Peyer's patch (tissue), 4 donors: ENCODE results near the gene EPAS1.

Experiments used
- POLR2A ChIP-seq, 2 donors: fragments of 450-650 bp; IDR thresholded peaks; one replicate each; pipeline ENCODE4 v1.5.1; 2017; ENCODE audit warnings: antibody characterized with exemption in 2 of 2, mild to moderate bottlenecking in 2 of 2, moderate library complexity in 2 of 2
- TF ChIP-seq, protein P1 (sequence below), 6 experiments: fragments of 450-650 bp in 4 of 6; fragments of 200-600 bp in 2 of 6; sonication (generic) in 1 of 6; IDR thresholded peaks; one replicate each; pipeline ENCODE4 v1.5.1; 2017 to 2019; ENCODE audit warnings: antibody characterized with exemption in 6 of 6, mild to moderate bottlenecking in 3 of 6, moderate library complexity in 1 of 6

DNA sequence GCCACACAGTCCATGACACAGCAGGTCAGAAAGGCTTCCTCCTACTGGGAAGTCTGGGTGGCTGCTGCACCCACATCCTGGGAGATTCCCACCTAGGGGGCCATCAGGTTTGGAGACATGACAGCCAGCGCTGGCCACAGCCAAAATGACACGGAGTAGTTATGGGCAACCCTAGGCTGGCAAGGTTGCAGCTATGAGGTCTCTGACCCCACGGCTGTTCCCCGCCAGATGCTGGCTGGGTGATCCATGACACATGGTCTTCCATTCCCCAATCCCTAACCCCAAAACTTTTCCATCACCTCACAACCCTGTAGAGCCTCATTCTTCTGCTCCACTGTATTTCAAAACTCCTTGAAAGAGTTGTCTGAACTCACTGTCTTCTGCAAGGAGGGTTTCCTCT lies 42.7 kb upstream of the EPAS1 start:
- TF ChIP-seq, protein P1, sequence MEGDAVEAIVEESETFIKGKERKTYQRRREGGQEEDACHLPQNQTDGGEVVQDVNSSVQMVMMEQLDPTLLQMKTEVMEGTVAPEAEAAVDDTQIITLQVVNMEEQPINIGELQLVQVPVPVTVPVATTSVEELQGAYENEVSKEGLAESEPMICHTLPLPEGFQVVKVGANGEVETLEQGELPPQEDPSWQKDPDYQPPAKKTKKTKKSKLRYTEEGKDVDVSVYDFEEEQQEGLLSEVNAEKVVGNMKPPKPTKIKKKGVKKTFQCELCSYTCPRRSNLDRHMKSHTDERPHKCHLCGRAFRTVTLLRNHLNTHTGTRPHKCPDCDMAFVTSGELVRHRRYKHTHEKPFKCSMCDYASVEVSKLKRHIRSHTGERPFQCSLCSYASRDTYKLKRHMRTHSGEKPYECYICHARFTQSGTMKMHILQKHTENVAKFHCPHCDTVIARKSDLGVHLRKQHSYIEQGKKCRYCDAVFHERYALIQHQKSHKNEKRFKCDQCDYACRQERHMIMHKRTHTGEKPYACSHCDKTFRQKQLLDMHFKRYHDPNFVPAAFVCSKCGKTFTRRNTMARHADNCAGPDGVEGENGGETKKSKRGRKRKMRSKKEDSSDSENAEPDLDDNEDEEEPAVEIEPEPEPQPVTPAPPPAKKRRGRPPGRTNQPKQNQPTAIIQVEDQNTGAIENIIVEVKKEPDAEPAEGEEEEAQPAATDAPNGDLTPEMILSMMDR (IDR thresholded peaks at IDR 0.05), result no peak
- TF ChIP-seq POLR2A (IDR thresholded peaks at IDR 0.05), result no peak
